Muscle of arm (tissue), 12 donors: Measurements from ENCODE around the gene PSG2. TPM values are rescaled to one million over a fixed set of nuclear protein-coding genes. Genes with fewer than 3 reads are reported as not detected.
"Not testable (repeated sequence)": the region's sequence is repeated elsewhere in the genome, so short reads cannot be mapped to it uniquely, and the experiment has no call there.

Experiments
- DNase-seq: peaks from one replicate; pipeline ENCODE4 v3.0.0-alpha.2; 2013
- polyA plus RNA-seq, 12 donors: library from polyadenylated mRNA; unstranded; fragments of 120-200 nt; gene quantifications; one replicate each; pipeline ENCODE4 v1.2.1, GENCODE V29; 2013; ENCODE audit not compliant: insufficient read length in 12 of 12

PSG2 gene
- polyA plus RNA-seq, 12 donors: 0.21 to 0.79 (median 0.34) TPM; not detected in 2

DNA sequence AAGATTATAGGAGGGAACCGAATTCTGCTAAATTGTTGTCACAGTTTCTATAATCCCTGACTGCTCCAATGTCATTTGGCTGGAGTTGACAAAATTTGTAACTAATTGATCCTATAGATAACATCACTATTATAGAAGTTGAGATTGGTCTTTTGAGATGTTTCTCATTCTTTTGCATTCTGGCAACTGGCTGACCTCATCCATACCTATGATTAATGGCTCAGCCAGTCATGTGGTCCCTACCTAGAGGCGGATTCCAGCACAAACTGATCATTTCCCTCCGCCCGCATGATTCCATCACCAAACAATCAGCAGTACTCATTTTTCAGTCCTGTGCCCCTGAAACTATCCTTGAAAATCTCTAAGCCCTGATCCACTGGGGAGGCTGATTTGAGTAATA, 4.2 kb downstream of the PSG2 start:
- no peak for DNase-seq

DNA sequence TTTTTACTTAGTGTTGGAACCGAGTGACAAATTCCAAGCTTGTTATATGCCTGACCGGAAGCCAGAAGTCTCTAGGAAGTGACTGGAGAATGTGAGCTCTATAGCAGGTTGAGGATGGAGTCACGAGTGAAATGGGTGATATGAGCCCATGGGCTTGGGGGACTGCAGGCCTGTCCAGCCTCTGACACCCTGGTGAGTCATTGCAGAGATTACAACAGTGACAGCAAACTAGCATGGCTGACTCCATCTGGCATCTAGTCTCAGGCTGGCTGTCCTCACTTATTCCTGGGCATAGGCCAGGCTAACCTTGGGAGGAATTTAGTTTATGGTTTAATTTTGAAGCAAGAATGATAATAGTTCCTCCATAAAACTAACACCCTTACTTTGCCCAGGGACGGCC, 4.6 kb downstream of the PSG2 start:
- not testable (repeated sequence) for DNase-seq

DNA sequence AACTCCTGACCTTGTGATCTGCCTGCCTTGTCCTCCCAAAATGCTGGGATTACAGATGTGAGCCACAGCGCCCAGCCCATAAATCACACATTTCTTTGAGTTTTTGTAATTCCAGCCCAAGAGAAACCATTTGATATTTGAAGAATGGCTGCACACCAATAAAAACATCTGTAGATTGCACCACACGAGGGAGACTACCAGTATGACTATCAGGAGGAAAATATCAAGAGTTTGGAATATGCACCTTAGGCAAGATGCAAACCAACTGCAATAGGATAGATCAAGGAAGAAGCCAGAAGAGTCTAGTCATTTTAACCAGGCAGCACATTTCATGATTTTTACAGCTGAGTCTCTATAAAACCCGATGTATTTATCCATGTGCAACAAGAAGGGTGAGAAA, 20.1 kb downstream of the PSG2 start:
- not testable (repeated sequence) for DNase-seq

DNA sequence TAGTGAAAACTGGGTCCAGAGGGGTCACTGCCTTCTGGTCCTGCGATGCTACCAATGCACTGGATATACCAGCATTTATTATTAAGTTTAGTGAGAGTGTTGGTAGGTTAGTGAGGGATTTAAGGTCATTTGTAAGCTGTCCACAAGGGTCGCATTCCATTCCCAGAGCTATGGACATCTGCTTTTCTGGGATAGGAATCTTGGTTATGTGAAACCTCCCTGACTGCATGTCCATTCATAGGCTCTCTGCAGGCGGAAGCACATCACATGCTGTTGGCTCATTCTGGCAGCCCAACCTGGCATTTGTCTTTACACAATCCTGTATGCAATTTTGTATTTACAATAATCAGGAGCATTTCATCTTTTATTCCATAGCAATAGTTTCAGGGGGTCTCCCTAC, 21.2 kb downstream of the PSG2 start:
- not testable (repeated sequence) for DNase-seq

DNA sequence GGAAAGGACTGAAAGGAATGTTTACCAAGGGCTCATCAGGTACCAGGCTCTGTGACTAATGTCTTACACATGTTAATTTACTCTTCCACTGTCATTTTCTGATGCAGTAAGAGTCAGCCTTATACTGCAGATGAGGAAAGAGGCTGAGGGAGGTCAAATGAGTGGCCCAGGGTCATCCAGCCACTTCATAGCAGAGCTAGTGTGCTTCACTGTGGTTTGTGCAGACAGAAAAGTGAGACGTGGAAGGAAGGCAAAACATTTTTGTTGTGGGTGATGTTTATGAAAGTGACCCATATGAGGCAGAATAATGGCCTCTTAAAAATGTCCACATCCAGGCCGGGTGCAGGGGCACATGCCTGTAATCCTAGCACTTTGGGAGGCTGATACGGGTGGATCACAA, 22.2 kb downstream of the PSG2 start:
- DNase-seq: not testable (repeated sequence)

DNA sequence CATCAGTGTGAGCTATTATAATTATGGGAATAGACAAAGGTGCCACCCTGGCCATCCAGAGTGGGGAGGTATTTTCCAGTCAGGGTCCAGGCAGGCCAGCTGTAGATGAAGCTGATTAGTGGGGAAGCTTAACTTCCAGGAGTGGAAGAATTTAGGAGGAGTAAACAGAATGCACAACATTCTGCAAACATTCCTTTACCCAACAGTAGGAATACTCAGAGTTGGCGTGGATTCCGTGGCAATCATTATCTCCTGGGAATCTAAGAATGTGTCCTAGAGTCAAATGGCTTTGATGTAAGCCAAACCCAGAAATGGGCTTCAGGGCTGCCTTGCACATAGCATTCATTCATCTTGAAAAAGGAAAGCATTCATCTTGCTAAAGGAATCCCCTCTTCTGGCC, 23.0 kb downstream of the PSG2 start:
- not testable (repeated sequence) for DNase-seq

DNA sequence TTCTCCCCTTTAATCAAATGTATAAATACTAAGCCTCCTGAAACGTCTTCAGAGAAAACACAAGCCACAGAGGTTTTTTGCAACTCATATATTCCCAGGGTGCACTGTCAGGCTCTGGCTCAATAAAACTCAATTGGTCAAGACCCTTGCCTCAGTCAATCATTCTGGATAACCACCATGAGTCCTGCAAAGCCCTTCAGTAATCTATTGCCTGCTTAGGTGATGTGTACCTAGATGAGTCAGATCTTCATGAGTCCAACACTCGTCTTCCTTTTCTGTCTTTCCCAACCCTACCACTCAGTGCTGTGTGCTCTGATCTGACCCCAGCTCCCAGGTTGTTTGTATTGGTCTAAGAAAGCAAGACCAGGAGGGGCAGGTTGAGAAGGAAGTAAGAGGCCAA, 24.1 kb downstream of the PSG2 start:
- DNase-seq: not testable (repeated sequence)

DNA sequence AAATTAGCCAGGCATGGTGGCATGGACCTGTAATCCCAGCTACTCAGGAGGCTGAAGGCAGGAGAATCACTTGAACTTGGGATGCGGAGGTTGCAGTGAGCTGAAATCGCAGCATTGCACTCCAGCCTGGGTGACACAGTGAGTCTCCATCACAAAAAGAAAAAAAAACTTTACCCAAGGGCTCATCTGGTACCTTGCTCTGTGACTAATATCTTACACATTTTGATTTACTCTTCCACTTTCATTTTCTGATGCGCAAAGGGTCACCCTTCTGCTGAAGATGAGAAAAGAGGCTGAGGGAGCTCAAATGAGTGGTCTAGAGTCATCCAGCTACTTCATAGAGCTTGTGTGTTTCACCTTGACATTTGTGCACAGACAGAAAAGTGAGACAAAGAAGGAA, 34.5 kb downstream of the PSG2 start:
- not testable (repeated sequence) for DNase-seq

DNA sequence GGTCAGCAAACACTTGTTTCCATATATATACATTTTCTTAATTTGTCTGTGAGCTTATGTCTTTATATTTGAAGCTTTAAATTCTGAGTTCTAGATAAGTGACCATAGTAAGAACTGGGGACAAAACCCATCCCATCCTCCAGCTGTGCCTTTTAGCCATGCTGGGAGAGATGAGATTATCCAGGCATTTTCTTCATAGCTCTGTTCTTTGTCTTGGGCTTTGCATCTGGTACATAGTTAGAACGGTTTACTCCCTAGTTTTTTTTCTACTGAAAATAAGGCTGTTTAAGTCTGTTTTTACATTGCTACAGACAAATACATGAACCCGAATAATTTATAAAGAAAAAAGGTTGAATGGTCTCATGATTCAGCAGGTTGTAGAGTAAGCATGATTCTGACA, 35.9 kb downstream of the PSG2 start:
- DNase-seq: not testable (repeated sequence)

DNA sequence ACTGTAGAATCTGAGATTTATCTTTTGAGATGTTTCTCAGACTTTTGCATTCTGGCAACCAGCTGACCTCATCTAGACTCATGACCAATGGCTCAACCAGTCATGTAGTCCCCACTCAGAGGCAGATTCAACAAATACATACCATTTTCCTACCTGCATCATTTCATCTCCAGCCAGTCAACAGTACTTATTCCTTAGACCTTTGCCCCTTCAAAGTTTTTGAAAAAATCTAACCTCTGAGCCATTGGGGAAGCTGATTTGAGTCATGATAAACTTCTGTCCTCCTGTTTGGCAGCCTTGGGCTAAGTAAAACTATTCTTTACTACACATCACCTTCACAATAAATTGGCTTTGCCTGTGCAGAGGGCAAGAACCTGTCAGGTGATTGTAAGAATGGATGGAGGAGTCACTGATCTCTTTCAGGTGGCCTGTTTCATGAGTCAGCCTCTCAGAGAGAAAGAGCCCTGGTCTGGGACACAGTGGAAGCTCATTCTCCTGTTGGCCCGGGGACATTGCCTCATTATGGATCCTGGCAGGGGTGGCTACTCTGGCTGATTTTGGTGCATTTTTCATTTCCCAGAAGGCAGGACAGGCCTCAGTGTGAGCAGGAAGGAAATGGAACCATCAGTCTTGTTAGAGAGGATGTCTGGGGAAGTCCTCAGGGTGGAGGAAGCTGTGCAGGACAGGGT, 38.9 kb downstream of the PSG2 start:
- not testable (repeated sequence) for DNase-seq

DNA sequence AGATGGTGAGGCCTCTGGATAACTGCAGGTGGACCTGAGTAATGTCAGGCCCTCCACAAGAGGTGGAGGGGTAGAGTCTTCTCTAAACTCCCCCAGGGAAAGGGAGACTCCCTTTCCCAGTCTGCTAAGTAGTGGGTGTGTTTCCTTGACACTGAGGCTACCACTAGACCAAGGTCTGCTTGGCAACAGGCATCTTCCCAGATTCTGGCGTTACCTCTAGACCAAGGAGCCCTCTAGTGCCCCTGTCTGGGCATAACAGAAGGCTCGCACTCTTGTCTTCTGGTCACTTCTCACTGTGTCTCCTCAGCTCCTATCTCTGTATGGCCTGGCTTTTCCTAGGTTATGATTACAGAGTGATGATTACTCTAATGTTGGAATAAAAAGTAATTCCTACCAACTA, 50.9 kb downstream of the PSG2 start:
- not testable (repeated sequence) for DNase-seq

DNA sequence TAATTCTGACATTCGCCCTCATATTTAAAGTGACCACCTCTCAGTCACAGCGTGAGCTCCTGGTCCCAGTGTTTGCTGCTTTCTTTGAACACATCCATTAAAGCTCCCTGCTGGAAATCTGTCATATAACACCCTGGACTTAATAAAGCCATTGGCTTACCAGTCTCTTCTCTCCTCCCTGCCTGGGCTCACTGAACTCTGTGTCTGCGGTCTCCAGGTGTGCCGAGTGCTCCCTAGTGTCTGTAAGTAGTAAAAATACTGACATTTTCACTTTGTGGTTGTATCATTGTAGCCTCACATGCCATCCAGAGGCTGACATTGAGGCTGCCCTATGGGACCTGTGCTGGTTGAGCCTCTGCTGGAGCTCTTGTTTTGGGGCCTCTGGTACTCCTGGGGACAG, 53.6 kb downstream of the PSG2 start:
- no peak for DNase-seq

DNA sequence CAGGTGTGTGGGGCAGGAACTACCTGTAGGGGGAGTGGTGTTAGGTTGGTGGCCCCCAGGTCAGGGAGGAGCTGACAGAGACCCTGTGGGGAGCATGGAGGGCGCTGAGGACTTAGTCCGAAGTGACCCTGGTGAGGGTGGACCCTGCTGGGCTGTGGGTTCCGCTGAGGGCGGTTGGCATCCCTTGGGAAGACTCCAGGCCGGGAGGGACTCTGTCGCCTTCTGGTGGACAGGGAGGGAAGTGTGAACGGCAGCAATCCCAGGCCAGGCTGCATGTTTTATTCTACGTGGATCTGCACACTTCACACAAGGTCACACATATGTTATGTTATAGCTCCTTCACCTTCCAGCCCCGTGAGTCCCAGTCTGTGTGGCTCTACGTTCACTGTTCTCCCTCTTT, 54.5 kb downstream of the PSG2 start:
- not testable (repeated sequence) for DNase-seq

DNA sequence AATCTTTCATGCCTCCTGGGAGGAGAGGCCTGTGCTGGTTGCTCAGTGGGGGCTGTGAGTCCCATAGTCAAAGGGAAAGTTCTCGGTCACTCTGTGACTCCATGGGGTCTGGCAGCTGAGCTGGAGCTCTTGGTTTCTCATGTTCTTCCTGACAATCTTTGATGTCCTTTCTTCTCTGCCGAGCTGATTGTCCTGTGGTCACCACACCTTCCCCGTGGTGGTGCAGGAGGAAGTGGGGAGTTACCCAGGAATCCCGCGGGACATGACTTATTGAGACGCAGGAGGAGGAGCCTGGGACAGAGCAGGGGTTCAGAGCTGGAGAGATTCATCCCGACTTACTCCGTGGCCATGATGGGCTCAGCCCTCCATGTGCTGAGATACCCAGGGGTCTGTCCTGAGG, 55.4 kb downstream of the PSG2 start:
- not testable (repeated sequence) for DNase-seq

DNA sequence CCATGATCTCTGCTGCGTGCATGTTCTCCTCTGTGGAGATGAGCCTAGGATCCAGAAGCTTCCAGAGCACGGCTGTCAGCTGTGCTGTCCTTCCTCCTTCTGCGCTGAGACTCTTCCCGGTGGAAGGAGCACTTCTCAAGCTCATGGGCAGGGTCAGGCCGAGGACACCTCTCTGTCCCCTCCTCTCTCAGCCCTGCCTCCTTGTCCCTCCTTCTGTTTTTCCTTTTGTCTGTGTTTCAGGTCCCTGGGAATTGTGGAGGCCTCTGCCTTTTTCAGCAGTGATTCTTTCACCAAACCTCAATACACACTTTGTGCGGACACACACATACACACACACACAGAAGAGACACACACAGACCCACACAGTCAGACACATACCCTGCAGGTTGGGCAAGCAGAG, 56.1 kb downstream of the PSG2 start, which contains the start of gene PSG11:
Gene PSG11 (minus strand): TSS at position 101 of the 400 bp plus-strand sequence. CDS start 97 bp downstream, at position 4.
- not testable (repeated sequence) for DNase-seq

DNA sequence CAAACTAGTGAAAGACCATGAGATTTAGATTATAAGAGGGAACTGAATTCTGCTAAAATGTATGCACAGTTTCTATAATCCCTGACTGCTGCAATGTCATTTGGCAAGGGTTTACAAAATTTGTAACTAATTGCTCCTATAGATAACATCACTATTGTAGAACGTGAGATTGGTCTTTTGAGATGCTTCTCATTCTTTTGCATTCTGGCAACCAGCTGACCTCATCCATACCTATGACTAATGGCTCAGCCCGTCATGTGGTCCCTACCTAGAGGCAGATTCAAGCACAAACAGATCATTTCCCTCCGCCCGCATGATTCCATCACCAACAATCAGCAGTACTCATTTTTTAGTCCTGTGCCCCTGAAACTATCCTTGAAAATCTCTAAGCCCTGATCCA, 60.4 kb downstream of the PSG2 start:
- not testable (repeated sequence) for DNase-seq

DNA sequence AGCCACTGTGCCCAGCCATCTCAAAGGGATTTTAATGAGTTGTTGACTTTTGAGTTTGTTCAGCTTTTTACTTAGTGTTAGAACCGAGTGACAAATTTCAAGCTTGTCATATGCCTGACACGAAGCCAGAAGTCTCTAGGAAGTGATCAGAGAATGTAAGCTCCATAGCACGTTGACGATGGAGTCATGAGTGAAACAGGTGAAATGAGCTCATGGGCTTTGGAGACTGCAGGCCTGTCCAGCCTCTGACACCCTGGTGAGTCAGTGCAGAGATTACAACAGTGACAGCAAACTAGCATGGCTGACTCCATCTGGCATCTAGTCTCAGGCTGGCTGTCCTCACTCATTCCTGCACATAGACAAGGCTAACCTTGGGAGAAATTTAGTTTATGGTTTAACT, 60.9 kb downstream of the PSG2 start:
- not testable (repeated sequence) for DNase-seq

DNA sequence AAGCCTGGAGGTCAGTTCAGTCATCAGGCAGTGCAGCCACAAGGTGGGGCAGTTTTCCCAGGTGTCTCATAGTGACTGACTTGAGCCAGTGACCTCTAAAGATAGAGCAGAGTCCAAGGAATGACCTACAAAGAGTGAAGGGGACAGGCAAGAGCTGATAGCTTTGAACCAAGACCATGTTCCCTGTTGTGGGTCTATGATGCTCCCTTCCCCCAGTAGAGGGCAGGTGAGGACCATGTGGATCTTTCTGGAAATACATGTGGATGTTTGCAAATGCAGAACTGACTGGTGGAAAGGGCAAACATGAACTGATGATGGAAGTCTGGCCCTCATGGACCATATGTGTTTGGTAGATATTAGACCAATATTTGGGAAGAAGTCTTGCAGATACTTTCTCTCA, 62.9 kb downstream of the PSG2 start:
- not testable (repeated sequence) for DNase-seq

Other genes with a start within 250 kb of the PSG2 start
- gene PSG1, start 203.0 kb downstream of the PSG2 start, polyA plus RNA-seq: 1 to 10 TPM in 1 of 12 donors, under 1 TPM in 8, not detected in 3; 0.12 to 1.4 (median 0.26) TPM
- under 1 TPM in 6 of 12 donors, not detected in 6; 0.16 to 0.70 (median 0.47) TPM for gene PSG6, start 164.8 kb downstream of the PSG2 start, polyA plus RNA-seq
- under 1 TPM in 4 of 12 donors, not detected in 8; 0.11 to 0.78 (median 0.53) TPM for gene PSG7, start 145.5 kb downstream of the PSG2 start, polyA plus RNA-seq
- 1 to 10 TPM in 3 of 12 donors, under 1 TPM in 7, not detected in 2; 0.29 to 2.0 (median 0.75) TPM for gene PSG11, start 56.2 kb downstream of the PSG2 start, polyA plus RNA-seq
- gene PSG5, start 103.8 kb upstream of the PSG2 start, polyA plus RNA-seq: under 1 TPM in 10 of 12 donors, not detected in 2; 0.28 to 0.94 (median 0.59) TPM
- gene PSG4, start 122.9 kb upstream of the PSG2 start, polyA plus RNA-seq: 1 to 10 TPM in 1 of 12 donors, under 1 TPM in 9, not detected in 2; 0.36 to 1.8 (median 0.67) TPM
- gene PSG9, start 186.8 kb upstream of the PSG2 start, polyA plus RNA-seq: 1 to 10 TPM in 1 of 12 donors, under 1 TPM in 8, not detected in 3; 0.16 to 1.1 (median 0.46) TPM